ELF-1 (cell line): ENCODE data around the gene ZGRF1.
"Not testable (repeated sequence)": the region's sequence is repeated elsewhere in the genome, so short reads cannot be mapped to it uniquely, and the experiment has no call there.

Experiments
- DNase-seq: peaks from one replicate; pipeline ENCODE4 v3.0.0-alpha.2; 2016; ENCODE audit warnings: low read depth, low spot score

ZGRF1 gene

DNA sequence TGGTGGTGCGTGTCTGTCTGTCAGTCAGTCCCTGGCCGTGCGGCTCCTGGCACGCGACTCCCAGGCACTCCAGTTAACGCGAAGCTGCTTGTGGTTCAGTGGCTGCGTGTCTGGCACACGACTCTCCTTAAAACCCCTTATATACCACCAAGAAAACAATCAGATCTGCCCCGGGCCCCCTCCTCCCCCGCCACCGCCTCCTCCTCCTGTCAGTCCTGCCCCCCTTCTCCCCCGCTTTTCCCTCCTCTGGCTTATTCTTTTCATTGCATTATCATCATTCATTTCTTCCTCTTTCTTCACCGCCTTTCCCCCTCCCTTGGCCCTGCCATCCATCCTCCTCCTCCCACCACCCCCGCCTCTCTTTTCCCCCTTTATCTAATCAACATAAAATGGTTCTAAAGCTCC, 120.6 kb downstream of the ZGRF1 start, which contains the start of gene NEUROG2:
Gene NEUROG2 (minus strand): TSS at position 115 of the 405 bp plus-strand sequence. CDS start 705 bp downstream, outside the sequence.
- no peak for DNase-seq

GRCh38 chr4:112515198-112516065, 121.3 kb downstream of the ZGRF1 start:
- DNase-seq, result peak; percentile 57

GRCh38 chr4:112514647-112515197, 122.0 kb downstream of the ZGRF1 start:
- peak; percentile 30 for DNase-seq

DNA sequence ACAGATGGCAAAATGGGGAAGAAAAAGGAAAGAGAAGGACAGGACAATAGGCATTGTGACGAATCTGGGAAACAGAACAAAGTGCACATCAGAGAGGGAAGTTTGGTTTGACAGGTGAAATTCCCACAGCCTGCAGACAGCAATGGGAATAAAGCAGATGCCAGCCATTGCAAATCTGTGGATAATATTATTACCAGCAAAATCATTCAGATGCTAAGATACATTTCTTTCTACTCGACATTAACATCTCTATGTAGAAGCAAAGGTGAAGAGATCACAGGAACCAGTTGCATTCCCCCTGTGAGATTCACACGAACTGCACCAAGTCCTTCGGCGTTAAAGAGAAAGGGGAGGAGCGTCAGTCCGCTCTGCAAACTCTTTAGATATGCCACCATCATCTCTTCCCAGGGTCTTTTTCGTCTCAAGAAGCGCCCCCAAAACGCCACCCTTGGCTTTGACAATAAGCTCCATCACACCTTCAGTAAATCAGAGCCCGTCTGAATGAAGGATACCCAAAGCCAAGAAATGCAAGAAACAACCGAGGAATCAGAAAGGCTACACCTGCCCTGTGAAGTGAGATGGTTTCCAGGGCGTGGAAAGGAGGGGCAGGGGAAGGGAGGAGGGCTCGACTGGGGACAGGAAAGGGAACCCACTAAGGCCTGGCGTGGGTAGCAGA, 122.6 kb downstream of the ZGRF1 start:
- peak; percentile 22 for DNase-seq

DNA sequence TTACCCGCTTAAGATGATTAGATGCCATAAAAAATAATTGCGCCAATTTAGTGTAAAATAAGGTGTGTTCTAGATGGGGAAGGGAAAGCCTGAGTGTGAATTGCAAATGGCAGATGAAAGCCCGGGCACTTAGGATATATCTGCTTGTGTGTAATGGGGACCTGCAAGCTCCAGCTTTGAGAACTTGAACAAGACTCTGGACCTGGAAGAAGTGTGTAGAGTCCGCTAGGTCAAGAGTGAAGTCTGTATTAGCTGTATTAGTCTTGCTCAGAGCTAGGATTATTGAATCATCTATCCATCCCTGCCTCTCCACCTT, 124.9 kb downstream of the ZGRF1 start:
- DNase-seq, result no peak

- peak; percentile 57 for DNase-seq
Measured at GRCh38 chr4:112511093-112511802, 125.5 kb downstream of the ZGRF1 start.

GRCh38 chr4:112510291-112511092, 126.2 kb downstream of the ZGRF1 start:
- DNase-seq, result peak; percentile 66

GRCh38 chr4:112509243-112510141, 127.2 kb downstream of the ZGRF1 start:
- DNase-seq, result peak; percentile 42

GRCh38 chr4:112508356-112508755, 128.4 kb downstream of the ZGRF1 start:
- DNase-seq, result no peak

DNA sequence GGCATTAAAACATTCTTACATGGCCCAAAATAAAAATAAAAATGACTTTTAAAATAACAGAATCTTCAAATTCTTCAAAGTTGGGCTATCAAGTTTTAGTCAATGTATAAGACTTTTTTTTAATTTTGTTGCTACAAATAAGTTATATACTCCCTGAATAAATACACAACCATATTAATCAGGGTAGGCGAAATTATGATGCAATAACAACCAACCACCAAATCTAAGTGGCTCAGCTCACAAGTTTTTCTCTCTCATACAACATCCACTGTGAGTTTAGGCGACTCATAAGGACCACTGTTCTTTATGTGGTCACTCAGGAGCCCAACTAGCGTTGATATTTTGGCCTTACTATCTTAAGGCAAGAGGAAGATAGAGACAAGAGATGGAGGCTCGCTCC, 131.9 kb downstream of the ZGRF1 start:
- DNase-seq, result no peak

DNA sequence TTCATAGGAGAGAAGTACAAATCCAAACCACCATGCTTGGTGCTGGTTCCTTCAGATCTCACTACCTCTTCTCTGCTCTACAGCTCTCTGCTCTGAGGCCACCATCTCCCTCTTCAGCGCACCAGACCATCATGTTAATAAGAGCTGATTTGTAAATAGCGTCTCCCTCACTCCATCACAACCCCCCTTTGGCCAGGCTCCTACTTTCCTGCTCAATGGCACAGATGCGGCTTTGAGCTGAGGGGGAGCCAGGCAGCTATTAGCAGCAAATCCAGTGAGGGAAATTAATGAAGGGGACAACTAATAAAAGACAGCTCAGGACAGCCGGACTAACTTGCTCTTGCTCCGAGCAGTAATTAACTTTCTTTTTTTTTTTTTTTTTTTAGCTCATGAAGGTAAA, 133.8 kb downstream of the ZGRF1 start:
- DNase-seq, result no peak

DNA sequence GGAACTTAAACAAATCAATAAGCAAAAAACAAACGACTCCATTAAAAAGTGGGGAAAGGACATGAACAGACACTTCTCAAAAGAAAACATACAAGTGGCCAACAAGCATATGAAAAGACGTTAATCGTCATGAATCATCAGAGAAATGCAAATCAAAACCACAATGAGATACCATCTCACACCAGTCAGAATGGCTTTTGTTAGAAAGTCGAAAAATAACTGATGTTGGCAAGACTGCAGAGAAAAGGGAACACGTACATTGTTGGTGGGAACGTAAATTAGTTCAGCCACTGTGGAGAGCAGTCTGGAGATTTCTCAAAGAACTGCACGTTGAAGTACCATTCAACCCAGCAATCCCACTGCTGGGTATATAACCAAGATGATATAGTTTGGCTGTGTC, 144.4 kb downstream of the ZGRF1 start:
- no peak for DNase-seq

DNA sequence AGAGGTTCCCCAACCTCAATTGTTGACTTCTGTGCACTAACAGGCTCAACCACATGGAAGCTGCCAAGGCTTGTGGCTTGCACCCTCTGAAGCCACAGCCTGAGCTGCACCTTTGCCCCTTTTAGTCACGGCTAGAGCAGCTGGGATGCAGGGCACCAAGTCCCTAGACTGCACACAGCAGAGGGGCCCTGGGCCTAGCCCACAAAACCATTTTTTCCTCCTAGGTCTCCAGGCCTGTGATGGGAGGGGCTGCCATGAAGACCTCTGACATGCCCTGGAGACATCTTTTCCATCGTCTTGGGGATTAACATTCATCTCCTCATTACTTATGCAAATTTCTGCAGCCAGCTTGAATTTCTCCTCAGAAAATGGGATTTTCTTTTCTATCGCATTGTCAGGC, 145.9 kb downstream of the ZGRF1 start:
- not testable (repeated sequence) for DNase-seq
